SU-DHL-6 (cell line): ENCODE data around the gene TSSC4.
"Not testable (repeated sequence)": the region's sequence is repeated elsewhere in the genome, so short reads cannot be mapped to it uniquely, and the experiment has no call there.

Source experiments
- H2AFZ ChIP-seq: fragments of 200-600 bp; sonication (generic); 2 replicates; pipeline ENCODE4 v1.6.1; 2014; ENCODE audit warnings: low read depth, mild to moderate bottlenecking, moderate library complexity, mixed read lengths, antibody characterized with exemption, low read length; ENCODE audit not compliant: severe bottlenecking
- H3F3A ChIP-seq: fragments of 200-600 bp; shearing (Covaris generic); 2 replicates; pipeline ENCODE4 v1.6.0; 2016; ENCODE audit warnings: antibody characterized with exemption, mild to moderate bottlenecking; ENCODE audit not compliant: insufficient read depth
- H3K27ac ChIP-seq: fragments of 200-600 bp; sonication (generic); 2 replicates; pipeline ENCODE4 v1.5.1; 2016; ENCODE audit warnings: low read depth, mild to moderate bottlenecking, low read length, moderate library complexity, mixed read lengths
- H3K27me3 ChIP-seq: fragments of 200-600 bp; sonication (generic), shearing (Covaris generic); 2 replicates; pipeline ENCODE4 v1.6.0; 2014; ENCODE audit warnings: mild to moderate bottlenecking, low read length
- H3K36me3 ChIP-seq: fragments of 200-600 bp; sonication (generic); 2 replicates; pipeline ENCODE4 v1.6.1; 2014; ENCODE audit warnings: mild to moderate bottlenecking, low read length, mixed read lengths
- H3K4me2 ChIP-seq: fragments of 300-600, 200-600 bp; shearing (Covaris generic), sonication (generic); 2 replicates; pipeline ENCODE4 v1.6.0; 2014; ENCODE audit warnings: low read length, low read depth, mild to moderate bottlenecking; ENCODE audit not compliant: poor library complexity, severe bottlenecking
- H3K4me3 ChIP-seq: fragments of 200-600 bp; sonication (generic); 2 replicates; pipeline ENCODE4 v1.5.1; 2014; ENCODE audit warnings: antibody characterized with exemption, low read length, mild to moderate bottlenecking, mixed read lengths; ENCODE audit not compliant: insufficient read depth, poor library complexity, severe bottlenecking
- H3K79me2 ChIP-seq: fragments of 200-600 bp; sonication (generic); 2 replicates; pipeline ENCODE4 v1.6.1; 2014; ENCODE audit warnings: mild to moderate bottlenecking, low read length, moderate library complexity; ENCODE audit not compliant: insufficient read depth
- H3K9ac ChIP-seq: fragments of 200-600 bp; sonication (generic); 2 replicates; pipeline ENCODE4 v1.7.0; 2014; ENCODE audit warnings: mild to moderate bottlenecking, low read length
- H3K9me2 ChIP-seq: fragments of 200-600 bp; sonication (generic); replicated peaks from 2 replicates; pipeline ENCODE4 v1.6.1; 2014; ENCODE audit warnings: low read length; ENCODE audit not compliant: insufficient read depth
- H3K9me3 ChIP-seq: fragments of 200-600 bp; sonication (generic); 2 replicates; pipeline ENCODE4 v1.6.1; 2014; ENCODE audit warnings: low read length, mixed read lengths; ENCODE audit not compliant: insufficient read depth
- H4K20me1 ChIP-seq: fragments of 200-600 bp; sonication (generic); 2 replicates; pipeline ENCODE4 v1.6.1; 2014; ENCODE audit warnings: low read depth, mild to moderate bottlenecking, antibody characterized with exemption, low read length, moderate library complexity, mixed read lengths
- EZH2phosphoT487 ChIP-seq: fragments of 200-600 bp; sonication (generic), shearing (Covaris generic); conservative IDR thresholded peaks from 2 replicates; pipeline ENCODE4 v1.6.1; 2018; ENCODE audit warnings: mild to moderate bottlenecking, antibody characterized with exemption, low read length, moderate library complexity, mixed read lengths
- TF ChIP-seq, protein P1 (sequence below): fragments of 200-600 bp; sonication (generic); IDR thresholded peaks from one replicate; pipeline ENCODE4 v1.5.1; 2017; ENCODE audit warnings: antibody characterized with exemption, mild to moderate bottlenecking, low read length, moderate library complexity; ENCODE audit not compliant: insufficient read depth, poor library complexity, severe bottlenecking

TSSC4 gene

DNA sequence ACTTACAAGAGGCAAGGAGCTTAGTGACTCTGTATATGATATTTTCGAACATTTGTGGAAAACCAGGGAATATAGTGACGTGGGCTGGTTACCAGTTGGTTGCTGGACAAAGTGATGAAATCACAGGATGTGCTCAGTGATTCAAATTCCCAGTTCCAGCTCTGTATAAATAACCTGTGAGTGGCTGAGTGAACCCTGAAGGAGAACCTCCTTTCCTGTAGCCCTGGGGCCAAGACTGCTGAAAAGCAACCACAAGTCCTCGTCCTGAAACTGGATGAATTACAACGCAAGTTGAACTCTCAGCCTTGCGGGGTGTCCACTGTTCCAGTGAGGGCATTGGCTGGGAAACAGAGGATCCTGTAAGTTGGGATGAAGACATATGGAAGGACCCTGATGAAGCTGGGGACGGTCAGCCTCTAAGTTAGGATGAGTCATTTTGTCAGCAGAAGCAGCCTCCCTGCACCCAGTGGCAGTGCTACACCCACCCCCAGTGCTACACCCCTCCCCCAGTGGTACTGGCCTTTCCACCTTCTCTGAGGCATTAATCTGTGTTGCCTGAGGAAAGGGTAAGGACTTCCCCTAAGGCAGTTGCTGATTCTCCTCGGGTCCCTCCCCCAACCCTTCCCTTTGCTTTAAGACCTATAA, 45.4 kb upstream of the TSSC4 start:
- H3K9me2 ChIP-seq, result no peaks in the 10 kb centered on the region
- no peaks in the 10 kb centered on the region for H3F3A ChIP-seq
- TF ChIP-seq, protein P1, sequence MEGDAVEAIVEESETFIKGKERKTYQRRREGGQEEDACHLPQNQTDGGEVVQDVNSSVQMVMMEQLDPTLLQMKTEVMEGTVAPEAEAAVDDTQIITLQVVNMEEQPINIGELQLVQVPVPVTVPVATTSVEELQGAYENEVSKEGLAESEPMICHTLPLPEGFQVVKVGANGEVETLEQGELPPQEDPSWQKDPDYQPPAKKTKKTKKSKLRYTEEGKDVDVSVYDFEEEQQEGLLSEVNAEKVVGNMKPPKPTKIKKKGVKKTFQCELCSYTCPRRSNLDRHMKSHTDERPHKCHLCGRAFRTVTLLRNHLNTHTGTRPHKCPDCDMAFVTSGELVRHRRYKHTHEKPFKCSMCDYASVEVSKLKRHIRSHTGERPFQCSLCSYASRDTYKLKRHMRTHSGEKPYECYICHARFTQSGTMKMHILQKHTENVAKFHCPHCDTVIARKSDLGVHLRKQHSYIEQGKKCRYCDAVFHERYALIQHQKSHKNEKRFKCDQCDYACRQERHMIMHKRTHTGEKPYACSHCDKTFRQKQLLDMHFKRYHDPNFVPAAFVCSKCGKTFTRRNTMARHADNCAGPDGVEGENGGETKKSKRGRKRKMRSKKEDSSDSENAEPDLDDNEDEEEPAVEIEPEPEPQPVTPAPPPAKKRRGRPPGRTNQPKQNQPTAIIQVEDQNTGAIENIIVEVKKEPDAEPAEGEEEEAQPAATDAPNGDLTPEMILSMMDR, result no peak
- TF ChIP-seq EZH2phosphoT487, result no peak
- no peaks in the 10 kb centered on the region for H3K79me2 ChIP-seq
- H3K27me3 ChIP-seq, result no peaks in the 10 kb centered on the region
- H3K36me3 ChIP-seq, result no peaks in the 10 kb centered on the region
- no peak overlapping the region for H3K4me3 ChIP-seq
- no peak overlapping the region for H3K27ac ChIP-seq
- H2AFZ ChIP-seq, result no peak overlapping the region
- H3K4me2 ChIP-seq, result no peak overlapping the region
- no peak overlapping the region for H3K9ac ChIP-seq
- H3K9me3 ChIP-seq, result no peaks in the 10 kb centered on the region
- no peaks in the 10 kb centered on the region for H4K20me1 ChIP-seq

DNA sequence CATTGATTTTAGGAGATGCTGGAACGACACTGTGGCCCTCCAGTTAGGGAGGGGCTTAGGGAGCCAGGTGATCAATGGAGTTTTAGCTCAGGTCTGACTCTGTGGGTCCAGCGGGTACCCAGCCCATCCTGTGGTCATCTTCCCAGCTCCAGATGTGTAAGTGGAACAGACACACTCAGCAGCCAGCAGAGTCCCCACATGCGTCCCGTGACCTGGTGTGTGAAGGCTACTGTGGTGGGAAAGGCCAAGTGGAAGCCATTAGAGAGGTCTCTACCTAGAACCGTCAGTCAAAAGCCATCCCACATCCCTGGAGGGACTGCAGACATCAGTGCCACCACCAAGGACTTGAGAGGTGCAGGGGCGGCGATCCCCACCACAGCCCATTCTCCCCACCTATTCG, 43.3 kb upstream of the TSSC4 start:
- H3K4me3 ChIP-seq, result no peak overlapping the region
- no peaks in the 10 kb centered on the region for H3K27me3 ChIP-seq
- no peak overlapping the region for H3K27ac ChIP-seq
- no peaks in the 10 kb centered on the region for H3K36me3 ChIP-seq
- no peak overlapping the region for H2AFZ ChIP-seq
- no peaks in the 10 kb centered on the region for H4K20me1 ChIP-seq
- no peak overlapping the region for H3K9ac ChIP-seq
- no peaks in the 10 kb centered on the region for H3K9me3 ChIP-seq
- H3K79me2 ChIP-seq, result no peaks in the 10 kb centered on the region
- H3K4me2 ChIP-seq, result no peak overlapping the region
- TF ChIP-seq, protein P1, result no peak
- TF ChIP-seq EZH2phosphoT487, result no peak
- H3K9me2 ChIP-seq, result no peaks in the 10 kb centered on the region
- no peaks in the 10 kb centered on the region for H3F3A ChIP-seq

DNA sequence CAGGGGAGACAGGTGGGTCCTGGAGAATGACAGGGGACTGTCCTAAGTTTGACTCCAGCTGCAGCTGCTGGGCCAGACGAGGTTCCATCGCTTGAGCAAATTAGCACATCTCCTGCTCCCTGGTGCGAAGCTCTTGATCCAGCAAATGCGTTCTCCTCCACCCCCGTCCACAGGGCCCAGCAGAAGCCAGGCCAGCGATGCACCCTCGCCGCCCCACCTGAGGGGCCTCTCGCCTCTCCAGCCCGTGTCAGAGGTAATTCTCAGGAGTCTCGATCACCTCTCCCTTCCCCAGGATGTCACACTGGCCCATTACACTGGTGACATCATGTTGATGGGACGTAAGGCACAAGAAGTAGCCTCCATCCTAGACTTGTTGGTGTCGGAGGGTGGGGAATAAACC, 42.9 kb upstream of the TSSC4 start:
- not testable (repeated sequence) for H3K4me3 ChIP-seq, H3K9me3 ChIP-seq, H3K9me2 ChIP-seq, H2AFZ ChIP-seq, H3K27ac ChIP-seq, H3F3A ChIP-seq, H3K27me3 ChIP-seq, H3K36me3 ChIP-seq, H3K4me2 ChIP-seq, H3K9ac ChIP-seq, H3K79me2 ChIP-seq, H4K20me1 ChIP-seq

DNA sequence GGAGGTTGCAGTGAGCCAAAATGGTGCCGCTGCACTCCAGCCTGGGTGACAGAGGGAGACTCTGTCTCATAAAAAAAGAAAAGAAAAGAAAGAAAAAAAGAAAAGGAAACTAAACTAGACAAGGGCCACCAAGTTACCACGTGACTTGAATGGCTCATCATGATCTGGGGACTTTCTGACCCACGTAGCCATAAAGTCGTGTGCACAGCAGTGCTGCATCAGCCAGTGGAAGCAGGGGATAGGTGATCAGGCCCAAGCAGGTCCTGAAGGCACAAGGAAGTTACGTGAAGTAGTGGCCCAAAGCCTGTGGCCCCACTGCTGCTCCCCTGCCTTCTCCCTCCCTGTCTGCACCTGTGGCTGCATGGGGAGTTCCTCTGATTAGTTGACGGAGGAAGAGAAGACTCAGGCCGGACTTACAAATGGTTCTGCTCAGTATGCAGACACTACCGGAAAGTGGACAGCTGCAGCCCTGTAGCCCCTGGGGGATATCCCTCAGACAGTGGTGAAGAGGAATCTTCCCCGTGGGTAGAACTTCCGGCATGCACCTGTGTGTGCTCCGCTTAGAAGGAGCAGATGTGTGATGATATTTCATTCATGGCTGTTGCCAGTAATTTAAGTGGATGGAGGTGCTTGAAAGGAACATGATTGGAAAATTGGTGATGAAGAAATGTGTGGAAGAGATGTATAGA, 41.7 kb upstream of the TSSC4 start:
- no peaks in the 10 kb centered on the region for H3K27me3 ChIP-seq
- H3K27ac ChIP-seq, result no peak overlapping the region
- no peaks in the 10 kb centered on the region for H4K20me1 ChIP-seq
- no peaks in the 10 kb centered on the region for H3K9me3 ChIP-seq
- H3K36me3 ChIP-seq, result no peaks in the 10 kb centered on the region
- no peaks in the 10 kb centered on the region for H3K9me2 ChIP-seq
- TF ChIP-seq, protein P1, result no peak
- no peak for TF ChIP-seq EZH2phosphoT487
- no peaks in the 10 kb centered on the region for H3K79me2 ChIP-seq
- H3K9ac ChIP-seq, result no peak overlapping the region
- no peak overlapping the region for H3K4me3 ChIP-seq
- no peak overlapping the region for H2AFZ ChIP-seq
- no peak overlapping the region for H3K4me2 ChIP-seq
- no peaks in the 10 kb centered on the region for H3F3A ChIP-seq
